ENCODE results near the gene JAK1.

Gene JAK1

GRCh38 chr1:64979358-64979757, 13.0 kb upstream of the JAK1 start:
- DNase-seq = no peak

DNA sequence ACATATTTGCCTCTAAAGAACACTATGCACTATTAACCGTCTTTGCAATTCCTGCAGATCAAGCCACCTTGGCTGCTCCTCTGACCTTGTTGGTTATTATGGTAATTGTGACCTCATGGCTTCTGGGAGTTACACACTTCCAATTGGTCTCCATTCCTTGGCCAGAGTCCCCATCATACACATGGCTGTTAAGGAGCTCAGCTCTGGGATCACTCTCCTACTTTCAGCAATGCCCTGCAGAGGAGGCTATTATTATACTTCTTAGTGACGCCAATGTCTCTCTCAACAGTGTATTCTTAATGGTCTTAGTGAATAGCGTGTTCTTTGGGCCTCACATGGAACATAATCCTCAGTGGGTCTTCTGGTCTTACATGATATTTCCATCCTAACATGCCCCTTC, 10.0 kb upstream of the JAK1 start:
- no peak for DNase-seq

GRCh38 chr1:64975740-64976139, 9.4 kb upstream of the JAK1 start:
- DNase-seq = no peak

DNA sequence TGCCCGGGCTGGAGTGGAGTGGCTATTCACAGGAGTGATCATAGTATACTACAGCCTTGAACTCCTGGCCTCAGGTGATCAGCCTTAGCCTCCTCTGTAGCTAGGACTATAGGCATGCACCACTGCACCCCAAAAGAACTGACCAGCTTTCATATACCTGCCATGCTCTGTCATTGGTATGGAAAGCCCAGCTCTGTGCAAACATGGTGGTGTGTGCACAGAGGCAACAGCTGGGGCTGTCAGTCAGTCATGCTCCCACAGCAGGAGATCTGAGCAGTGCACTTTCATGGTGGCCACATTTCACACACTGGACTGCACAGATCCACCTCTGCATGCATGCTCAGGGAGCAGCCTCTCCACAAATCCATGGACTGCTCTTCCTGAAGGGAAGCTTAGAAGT, 8.8 kb upstream of the JAK1 start:
- DNase-seq = no peak

DNA sequence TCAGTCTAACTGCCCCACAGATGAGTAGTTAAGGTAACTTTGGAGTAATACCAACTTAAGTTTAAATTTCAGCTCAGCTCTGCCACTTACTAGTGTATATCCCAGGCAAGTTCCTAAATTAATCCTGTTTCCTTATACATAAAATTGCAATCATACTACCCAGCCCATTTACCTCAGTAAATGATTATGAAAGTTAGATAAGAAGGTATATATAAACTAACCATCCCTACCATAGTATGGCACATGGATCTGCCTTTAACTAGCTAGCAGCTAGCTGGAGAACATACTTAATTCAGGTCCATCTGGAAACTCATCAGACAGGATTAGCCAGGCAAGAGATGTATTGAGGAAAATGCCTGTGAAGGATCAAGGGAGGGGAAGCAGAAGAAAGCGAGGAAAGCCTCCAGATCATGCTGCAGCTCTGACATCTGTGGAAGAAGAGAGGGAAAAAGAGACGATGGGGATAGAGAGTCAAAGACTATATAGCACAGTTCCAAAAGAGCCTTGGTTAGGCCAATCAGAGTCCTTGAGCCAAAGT, 8.0 kb upstream of the JAK1 start:
- no peak for DNase-seq

GRCh38 chr1:64973061-64973647, 6.8 kb upstream of the JAK1 start:
- DNase-seq = no peak

DNA sequence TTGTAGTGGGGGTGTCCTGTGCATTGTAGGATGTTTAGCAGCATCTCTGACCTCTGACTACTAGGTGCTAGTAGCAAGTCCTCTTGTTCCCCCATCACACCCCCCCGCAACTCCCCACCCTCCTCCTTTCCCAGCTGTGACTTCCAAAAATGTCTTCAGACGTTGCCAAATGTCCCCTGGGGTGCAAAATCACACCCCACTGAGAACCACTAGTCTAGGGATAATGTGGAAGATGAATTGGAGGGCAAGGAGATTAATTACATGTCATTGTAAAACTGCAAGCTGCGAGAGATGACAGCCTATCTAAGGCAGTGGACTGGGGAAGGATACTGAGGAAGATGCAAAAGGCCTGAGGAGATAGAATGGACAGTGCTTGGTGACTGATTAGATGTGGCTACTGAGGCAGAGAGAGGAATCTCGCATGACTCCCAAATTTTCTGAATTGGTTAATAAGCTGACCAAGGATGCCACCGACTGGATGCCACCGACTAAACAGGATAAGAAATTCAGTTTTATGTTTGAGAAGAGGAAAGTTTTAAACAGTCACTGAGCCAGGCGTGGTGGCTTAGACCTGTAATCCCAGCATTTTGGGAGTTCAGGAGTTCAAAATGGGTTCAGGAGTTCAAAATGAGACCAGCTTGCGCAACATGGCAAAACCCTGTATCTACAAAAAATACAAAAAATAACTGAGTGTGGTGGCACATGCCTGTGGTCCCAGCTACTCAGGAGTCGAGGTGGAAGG, 3.1 kb upstream of the JAK1 start:
- DNase-seq = no peak

GRCh38 chr1:64967381-64967780, 1.0 kb upstream of the JAK1 start:
- no peak for DNase-seq

- peak; percentile 35 to 60 for DNase-seq
Measured at GRCh38 chr1:64965366-64966157, 787 bp downstream of the JAK1 start.

DNA sequence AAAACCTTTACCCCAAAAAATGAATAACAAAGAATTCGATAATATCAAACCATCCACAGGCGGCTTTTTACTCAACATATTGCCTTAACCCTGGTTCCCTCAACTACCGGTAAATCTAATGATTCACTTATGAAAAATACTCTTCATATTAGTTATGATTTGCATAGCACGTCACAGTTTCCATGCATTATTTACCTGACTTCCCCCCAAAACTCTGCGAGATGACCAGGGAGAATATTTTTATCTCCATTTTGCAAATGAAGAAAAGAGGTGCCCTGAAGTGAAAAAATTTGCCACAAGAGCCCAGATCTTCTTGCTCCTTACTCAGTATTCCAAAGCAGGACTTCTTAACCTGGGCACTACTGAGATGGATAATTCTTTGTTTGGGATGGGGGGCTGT, 2.9 kb downstream of the JAK1 start:
- DNase-seq = no peak

GRCh38 chr1:64962441-64962840, 3.9 kb downstream of the JAK1 start:
- no peak for DNase-seq

DNA sequence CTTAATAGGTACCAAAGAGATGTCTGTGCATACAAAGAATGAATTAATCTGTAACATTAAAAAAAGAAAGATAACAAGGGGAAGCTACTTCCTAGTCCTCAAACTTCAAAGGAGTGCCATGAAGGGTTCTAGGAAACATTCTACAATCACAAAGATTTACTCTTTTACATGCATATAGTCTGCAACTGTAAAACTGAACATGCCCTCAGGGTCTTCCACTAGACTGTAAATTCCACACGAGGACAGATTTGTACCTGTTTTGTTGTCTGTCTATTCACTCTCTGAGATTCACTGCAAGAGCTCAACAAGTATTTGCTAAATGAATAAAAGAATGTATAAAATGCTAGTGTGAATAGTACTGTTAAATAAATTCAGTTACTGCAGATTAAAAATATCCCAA, 4.4 kb downstream of the JAK1 start:
- no peak for DNase-seq

- DNase-seq = no peak
Measured at GRCh38 chr1:64960731-64961130, 5.6 kb downstream of the JAK1 start.

DNA sequence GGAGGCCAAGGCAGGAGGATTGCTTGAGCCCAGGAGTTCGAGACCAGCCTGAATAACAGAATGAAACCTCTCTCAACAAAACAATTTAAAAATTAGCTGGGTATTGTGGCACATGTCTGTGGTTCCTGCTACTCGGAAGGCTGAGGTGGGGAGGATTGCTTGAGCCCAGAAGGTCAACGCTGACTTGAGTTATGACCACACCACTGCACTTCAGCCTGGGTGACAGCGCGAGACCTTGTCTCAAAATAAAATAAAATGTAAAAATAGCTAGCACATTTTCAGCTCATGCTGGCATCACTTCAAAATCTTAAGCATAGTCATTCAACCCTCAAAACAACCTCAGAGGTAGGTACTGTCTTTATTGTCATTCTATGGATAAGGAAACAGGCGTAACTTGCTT, 6.4 kb downstream of the JAK1 start:
- DNase-seq = no peak

DNA sequence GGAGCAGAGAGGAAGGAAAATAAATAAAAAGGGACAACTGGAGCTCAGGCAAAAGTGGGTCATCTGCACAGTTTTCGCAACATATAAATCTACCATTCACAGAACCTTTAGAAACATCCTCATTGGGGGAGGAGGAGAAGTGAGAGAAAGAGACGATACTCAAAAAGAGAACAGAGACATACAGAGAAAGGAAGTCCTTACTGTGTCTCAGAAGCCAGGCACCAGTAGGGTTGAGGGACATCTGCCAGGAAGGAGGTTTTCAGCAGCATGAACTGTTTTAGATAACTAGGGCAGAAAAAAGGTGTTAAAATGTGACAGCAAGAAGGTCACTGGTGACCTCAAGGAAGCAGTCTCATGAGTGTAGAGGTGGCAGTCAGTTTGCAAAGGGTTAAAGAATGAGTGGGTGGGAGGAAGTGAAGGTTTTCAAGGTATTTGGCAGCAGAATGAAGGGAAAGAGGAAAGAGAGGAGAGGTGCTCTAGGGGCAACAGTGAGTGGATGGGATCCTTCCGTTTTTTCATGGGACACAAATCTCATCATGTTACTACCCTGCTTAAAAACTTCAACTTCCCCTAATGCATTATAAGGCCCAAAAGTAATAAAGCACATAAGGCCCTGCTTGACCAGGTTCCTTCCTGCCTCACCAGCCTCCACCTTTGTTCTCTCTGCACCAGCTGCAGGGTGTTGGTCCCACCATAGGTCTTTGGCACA, 9.5 kb downstream of the JAK1 start:
- peak; percentile 41 to 54 for DNase-seq

DNA sequence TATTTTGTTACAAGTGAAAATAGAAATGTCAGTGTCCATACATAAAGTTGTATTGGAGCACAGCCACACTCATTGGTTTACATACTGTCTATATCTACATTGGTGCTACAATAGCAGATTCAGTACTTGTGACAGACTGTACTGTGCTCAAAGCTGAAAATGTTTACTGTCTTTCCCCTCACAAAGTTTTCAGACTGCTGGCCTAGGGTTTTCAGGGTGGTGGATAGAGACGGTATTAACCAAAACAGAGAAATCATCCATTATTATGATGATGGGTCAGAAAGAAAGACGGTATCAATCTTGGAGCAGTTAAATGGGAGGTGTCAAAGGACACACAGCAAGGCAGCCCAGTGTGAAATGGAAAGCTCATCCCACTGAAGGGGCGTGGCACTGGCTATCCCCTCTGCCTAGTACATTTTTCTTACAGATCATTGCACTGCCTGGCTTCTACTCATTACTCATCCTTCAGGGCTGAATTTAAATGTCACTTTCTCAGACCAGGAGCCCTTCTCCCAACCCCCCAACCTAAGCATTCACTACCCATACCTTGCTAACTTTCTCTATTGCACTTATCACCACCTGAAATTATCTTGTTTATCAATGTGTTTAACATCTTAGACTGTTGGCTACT, 10.2 kb downstream of the JAK1 start:
- DNase-seq = no peak

- DNase-seq = no peak
Measured at GRCh38 chr1:64955097-64956009, 11.0 kb downstream of the JAK1 start.

GRCh38 chr1:64953241-64953640, 13.1 kb downstream of the JAK1 start:
- no peak for DNase-seq

GRCh38 chr1:64950284-64950809, 16.0 kb downstream of the JAK1 start:
- DNase-seq = no peak

GRCh38 chr1:64948905-64949833, 17.2 kb downstream of the JAK1 start:
- DNase-seq = no peak

All from inflammatory macrophage (primary cell).